ENCODE results near the gene SHROOM2. TPM values are rescaled to one million over a fixed set of nuclear protein-coding genes. Genes with fewer than 3 reads are reported as not detected.

Gene SHROOM2
- total RNA-seq, 2 donors from 2014 or later, result 14.4 to 15.4 TPM

DNA sequence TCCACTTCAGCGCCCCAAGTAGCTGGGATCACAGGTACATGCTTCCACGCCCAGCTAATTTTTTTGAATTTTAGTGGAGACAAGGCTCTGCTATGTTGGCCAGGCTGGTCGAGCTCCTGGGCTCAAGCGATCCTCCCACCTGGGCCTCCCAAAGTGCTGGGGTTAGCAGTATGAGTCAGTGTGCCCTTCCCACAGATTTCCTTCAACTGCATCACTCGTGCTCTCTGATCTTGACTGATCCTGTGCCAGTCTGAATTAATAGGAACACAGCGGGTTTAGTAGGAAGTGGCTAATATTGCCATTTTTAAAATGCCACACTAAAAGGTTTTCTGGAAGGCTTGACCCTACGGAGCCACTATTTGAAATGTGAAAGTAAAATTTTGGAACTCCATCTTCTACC is 4.3 kb upstream of the SHROOM2 start:
- no peaks in the 10 kb centered on the region for H3K36me3 ChIP-seq (ENCODE audit: control insufficient read depth, insufficient read depth, low read length)
- TF ChIP-seq, protein P1, sequence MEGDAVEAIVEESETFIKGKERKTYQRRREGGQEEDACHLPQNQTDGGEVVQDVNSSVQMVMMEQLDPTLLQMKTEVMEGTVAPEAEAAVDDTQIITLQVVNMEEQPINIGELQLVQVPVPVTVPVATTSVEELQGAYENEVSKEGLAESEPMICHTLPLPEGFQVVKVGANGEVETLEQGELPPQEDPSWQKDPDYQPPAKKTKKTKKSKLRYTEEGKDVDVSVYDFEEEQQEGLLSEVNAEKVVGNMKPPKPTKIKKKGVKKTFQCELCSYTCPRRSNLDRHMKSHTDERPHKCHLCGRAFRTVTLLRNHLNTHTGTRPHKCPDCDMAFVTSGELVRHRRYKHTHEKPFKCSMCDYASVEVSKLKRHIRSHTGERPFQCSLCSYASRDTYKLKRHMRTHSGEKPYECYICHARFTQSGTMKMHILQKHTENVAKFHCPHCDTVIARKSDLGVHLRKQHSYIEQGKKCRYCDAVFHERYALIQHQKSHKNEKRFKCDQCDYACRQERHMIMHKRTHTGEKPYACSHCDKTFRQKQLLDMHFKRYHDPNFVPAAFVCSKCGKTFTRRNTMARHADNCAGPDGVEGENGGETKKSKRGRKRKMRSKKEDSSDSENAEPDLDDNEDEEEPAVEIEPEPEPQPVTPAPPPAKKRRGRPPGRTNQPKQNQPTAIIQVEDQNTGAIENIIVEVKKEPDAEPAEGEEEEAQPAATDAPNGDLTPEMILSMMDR (conservative IDR thresholded peaks at IDR 0.05), result no peak
- 92 to 93% methylated on average over 2 to 6 of the region's 7 CpGs for WGBS, 2 experiments (ENCODE audit: insufficient coverage in 1 of 2, insufficient read length in 1 of 2)
- no peaks in the 10 kb centered on the region for H3K9me3 ChIP-seq (ENCODE audit: control insufficient read depth, low read length)
- H3K27ac Mint-ChIP-seq, result no peak overlapping the region
- peaks cover 11% of the 10 kb centered on the region for H3K36me3 Mint-ChIP-seq (ENCODE audit: low read depth)
- H3K4me1 ChIP-seq (ENCODE audit: control insufficient read depth, insufficient read depth, low read length), result no peaks in the 10 kb centered on the region
- no peak overlapping the region for H3K4me3 ChIP-seq (ENCODE audit: low read length)
- peaks cover 68% of the 10 kb centered on the region for H3K9me3 Mint-ChIP-seq
- H3K27me3 ChIP-seq (ENCODE audit: control insufficient read depth, insufficient read depth, low read length, poor library complexity, severe bottlenecking), result no peaks in the 10 kb centered on the region
- no peak overlapping the region for H3K9ac ChIP-seq (ENCODE audit: extremely low read depth, low read length, poor library complexity, severe bottlenecking)
- H3K27me3 Mint-ChIP-seq (ENCODE audit: insufficient read depth), result no peaks in the 10 kb centered on the region
- no peaks in the 10 kb centered on the region for H3K4me1 Mint-ChIP-seq
- no peak overlapping the region for H3K4me3 Mint-ChIP-seq
- no peak for DNase-seq
- no peak overlapping the region for H3K27ac ChIP-seq (ENCODE audit: low read depth, low read length)

DNA sequence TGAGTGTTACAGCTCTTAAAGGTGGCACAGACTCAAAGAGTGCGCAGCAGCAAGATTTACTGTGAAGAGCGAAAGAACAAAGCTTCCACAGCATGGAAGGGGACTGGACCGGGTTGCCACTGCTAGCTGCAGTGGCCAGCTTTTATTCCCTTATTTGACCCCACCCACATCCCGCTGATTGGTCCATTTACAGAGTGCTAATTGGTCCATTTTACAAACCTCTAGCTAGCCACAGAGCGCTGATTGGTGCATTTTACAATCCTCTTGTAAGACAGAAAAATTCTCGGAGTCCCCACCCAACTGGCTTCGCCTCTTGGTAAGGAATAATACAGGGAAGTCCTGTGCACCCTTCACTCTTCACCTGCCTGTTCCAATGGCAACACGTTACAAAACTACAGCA is 1.9 kb upstream of the SHROOM2 start:
- H3K27ac Mint-ChIP-seq, result no peak overlapping the region
- Histone ChIP-seq H3K4me3 (ENCODE audit: low read length) (no peak overlapping the region), H3K9ac (ENCODE audit: extremely low read depth, low read length, poor library complexity, severe bottlenecking) (no peak overlapping the region), H3K27me3 (ENCODE audit: control insufficient read depth, insufficient read depth, low read length, poor library complexity, severe bottlenecking) (no peaks in the 10 kb centered on the region), H3K36me3 (ENCODE audit: control insufficient read depth, insufficient read depth, low read length) (no peaks in the 10 kb centered on the region), H3K9me3 (ENCODE audit: control insufficient read depth, low read length) (no peaks in the 10 kb centered on the region), H3K27ac (ENCODE audit: low read depth, low read length) (no peak overlapping the region), H3K4me1 (ENCODE audit: control insufficient read depth, insufficient read depth, low read length) (peaks cover 3% of the 10 kb centered on the region)
- peaks cover 17% of the 10 kb centered on the region for H3K4me1 Mint-ChIP-seq
- DNase-seq, result no peak
- TF ChIP-seq, protein P1 (conservative IDR thresholded peaks at IDR 0.05), result no peak
- WGBS, 2 experiments (ENCODE audit: insufficient coverage in 1 of 2, insufficient read length in 1 of 2), result 90 to 97% methylated on average over 2 to 7 of the region's 8 CpGs
- no peaks in the 10 kb centered on the region for H3K36me3 Mint-ChIP-seq (ENCODE audit: low read depth)
- no peak overlapping the region for H3K4me3 Mint-ChIP-seq
- no peaks in the 10 kb centered on the region for H3K27me3 Mint-ChIP-seq (ENCODE audit: insufficient read depth)
- H3K9me3 Mint-ChIP-seq, result peaks cover 66% of the 10 kb centered on the region

DNA sequence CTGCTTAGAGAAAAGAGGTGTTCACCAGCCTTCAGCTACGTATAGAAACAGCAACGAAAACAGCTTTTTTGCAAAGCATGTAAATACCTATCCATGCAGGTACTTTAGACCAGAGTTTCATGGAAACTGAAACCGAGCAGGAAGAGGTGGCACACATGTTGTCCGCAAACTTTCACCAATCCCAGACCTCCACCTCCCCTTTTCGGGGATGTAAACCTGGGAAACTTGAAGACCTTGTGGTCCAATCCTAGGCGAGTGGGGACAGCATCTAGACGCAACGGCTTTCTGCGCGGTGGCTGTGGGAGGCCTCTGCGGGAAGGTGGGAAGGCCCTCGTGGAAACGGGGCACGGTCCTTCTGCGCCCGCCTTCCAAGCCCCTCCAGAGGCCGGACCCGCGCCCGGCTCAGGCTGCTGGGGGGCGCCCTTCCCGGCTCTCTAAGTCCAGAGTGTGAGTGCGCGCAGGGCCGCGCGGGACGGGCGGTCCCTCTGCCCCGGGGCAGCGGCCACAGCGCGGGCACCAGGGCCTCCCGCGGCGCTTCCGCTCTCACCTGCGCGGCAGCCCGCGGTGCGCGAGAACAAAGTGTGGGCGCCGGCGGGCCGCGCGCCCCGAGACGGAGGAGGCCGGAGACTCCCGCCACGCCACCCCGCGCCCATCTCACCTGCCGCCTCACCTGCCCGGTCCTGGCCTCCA is 830 bp upstream of the SHROOM2 start:
- Mint-ChIP-seq H3K27ac (no peak overlapping the region), H3K4me1 (peaks cover 26% of the 10 kb centered on the region), H3K4me3 (peak overlapping the region; percentile 55), H3K9me3 (peaks cover 64% of the 10 kb centered on the region), H3K27me3 (ENCODE audit: insufficient read depth) (no peaks in the 10 kb centered on the region), H3K36me3 (ENCODE audit: low read depth) (no peaks in the 10 kb centered on the region)
- 7 to 84% methylated on average over 4 to 49 of the region's 58 CpGs for WGBS, 2 experiments (ENCODE audit: insufficient coverage in 1 of 2, insufficient read length in 1 of 2)
- Histone ChIP-seq H3K4me3 (ENCODE audit: low read length) (peak overlapping the region; percentile 69), H3K27ac (ENCODE audit: low read depth, low read length) (no peak overlapping the region), H3K9ac (ENCODE audit: extremely low read depth, low read length, poor library complexity, severe bottlenecking) (peak overlapping the region; percentile 6), H3K36me3 (ENCODE audit: control insufficient read depth, insufficient read depth, low read length) (no peaks in the 10 kb centered on the region), H3K4me1 (ENCODE audit: control insufficient read depth, insufficient read depth, low read length) (peaks cover 3% of the 10 kb centered on the region), H3K9me3 (ENCODE audit: control insufficient read depth, low read length) (no peaks in the 10 kb centered on the region), H3K27me3 (ENCODE audit: control insufficient read depth, insufficient read depth, low read length, poor library complexity, severe bottlenecking) (no peaks in the 10 kb centered on the region)
- DNase-seq, result no peak
- TF ChIP-seq, protein P1 (conservative IDR thresholded peaks at IDR 0.05), result peak; percentile 40
